Stimulated activated memory B cell treated with anti-CD40 and anti-IgM and Interleukin-4, amounts not matched to agents 10 μg/mL and 1 μg/mL and 100 μg/mL, for 72 hours (primary cell): ENCODE data around the gene ATG9B.
A peak's percentile ranks its signal among the peaks of the same experiment; 100 is the strongest.

Experiments
- ATAC-seq: fragments of 150-1000 bp; cut with Tn5 transposase; 2 replicates; pipeline ENCODE4 v1.10.0; 2021
- H3K27ac Mint-ChIP-seq: one replicate; pipeline ENCODE4 v1.8.0; 2022; ENCODE audit warnings: mild to moderate bottlenecking, mixed read lengths
- H3K27me3 Mint-ChIP-seq: one replicate; pipeline ENCODE4 v1.8.0; 2022; ENCODE audit warnings: mixed read lengths
- H3K36me3 Mint-ChIP-seq: one replicate; pipeline ENCODE4 v1.8.0; 2022; ENCODE audit warnings: mixed read lengths
- H3K4me1 Mint-ChIP-seq: one replicate; pipeline ENCODE4 v1.8.0; 2022; ENCODE audit warnings: mixed read lengths
- H3K4me3 Mint-ChIP-seq: one replicate; pipeline ENCODE4 v1.8.0; 2022; ENCODE audit warnings: mild to moderate bottlenecking, moderate library complexity, mixed read lengths
- H3K9me3 Mint-ChIP-seq: one replicate; pipeline ENCODE4 v1.8.0; 2022; ENCODE audit warnings: mixed read lengths

The ATG9B gene

GRCh38 chr7:151061213-151062110 lies 37.2 kb upstream of the ATG9B start:
- H3K4me1 Mint-ChIP-seq = peaks cover 49% of the 10 kb centered on the region
- H3K36me3 Mint-ChIP-seq = peaks cover 16% of the 10 kb centered on the region
- no peaks in the 10 kb centered on the region for H3K27me3 Mint-ChIP-seq
- ATAC-seq = no peak
- H3K9me3 Mint-ChIP-seq = no peaks in the 10 kb centered on the region
- H3K27ac Mint-ChIP-seq = peak overlapping the region; percentile 86
- peak overlapping the region; percentile 88 for H3K4me3 Mint-ChIP-seq

DNA sequence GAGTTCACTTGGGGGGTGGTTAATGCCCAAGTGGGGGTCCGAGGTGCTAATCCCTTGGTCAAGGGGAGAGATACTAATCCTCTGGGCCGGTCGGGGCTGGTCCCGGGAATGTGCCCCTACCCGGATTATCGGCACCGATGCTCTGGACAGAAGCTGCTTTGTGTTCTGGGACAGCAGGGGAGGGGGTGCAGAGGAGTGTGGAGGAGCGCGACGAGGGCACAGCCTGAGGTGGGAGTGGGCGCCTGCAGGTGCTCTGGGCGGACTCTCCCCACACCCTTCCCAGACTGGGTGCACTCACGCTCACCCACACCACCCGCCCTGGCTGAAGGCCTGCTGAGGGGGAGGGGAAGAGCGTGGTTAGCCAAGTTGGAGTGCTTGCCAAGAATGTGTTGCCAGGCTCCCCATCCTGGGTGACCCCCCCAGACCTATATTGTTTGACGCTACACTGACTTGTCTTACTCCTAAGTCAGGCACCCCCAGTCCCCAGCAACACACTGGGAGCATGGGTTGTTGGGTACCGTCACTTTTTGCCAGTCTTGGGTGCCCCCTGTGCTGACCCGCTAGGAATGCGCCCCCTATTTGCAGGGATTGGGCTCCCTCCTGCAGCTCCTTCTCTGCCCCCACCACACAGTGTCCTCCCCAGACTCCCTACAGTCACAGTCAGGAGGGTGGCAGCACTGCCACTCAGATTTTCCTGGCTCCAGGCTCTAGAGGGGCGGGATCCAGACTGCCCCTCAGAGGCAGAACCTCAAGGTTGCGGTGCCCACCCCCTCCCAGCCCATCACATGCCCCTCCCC lies 36.3 kb upstream of the ATG9B start:
- peak overlapping the region; percentile 86 for H3K27ac Mint-ChIP-seq
- ATAC-seq = no peak
- H3K4me3 Mint-ChIP-seq = peak overlapping the region; percentile 88
- H3K9me3 Mint-ChIP-seq = no peaks in the 10 kb centered on the region
- H3K4me1 Mint-ChIP-seq = peaks cover 50% of the 10 kb centered on the region
- H3K36me3 Mint-ChIP-seq = peaks cover 17% of the 10 kb centered on the region
- no peaks in the 10 kb centered on the region for H3K27me3 Mint-ChIP-seq

DNA sequence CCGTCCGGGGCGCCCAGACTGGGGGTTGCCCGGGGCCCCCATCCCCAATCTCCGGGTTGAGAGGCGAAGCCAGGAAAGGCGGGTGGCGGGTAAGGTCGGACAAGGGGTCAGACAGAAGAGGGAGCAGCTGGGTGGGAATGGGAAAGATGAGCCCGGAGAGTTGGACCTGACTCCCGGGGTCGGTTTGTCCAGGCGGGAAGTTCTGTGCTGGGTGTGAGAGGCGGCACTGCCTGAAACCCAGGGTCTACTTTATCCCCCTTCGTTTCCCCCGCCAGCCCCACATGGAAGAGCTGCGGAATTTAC lies 35.8 kb upstream of the ATG9B start:
- no peak for ATAC-seq
- H3K9me3 Mint-ChIP-seq = no peaks in the 10 kb centered on the region
- H3K4me3 Mint-ChIP-seq = peak overlapping the region; percentile 88
- H3K27me3 Mint-ChIP-seq = no peaks in the 10 kb centered on the region
- peaks cover 14% of the 10 kb centered on the region for H3K36me3 Mint-ChIP-seq
- H3K27ac Mint-ChIP-seq = peak overlapping the region; percentile 86
- H3K4me1 Mint-ChIP-seq = peaks cover 46% of the 10 kb centered on the region

- Mint-ChIP-seq H3K27ac (peak within 1 kb of the TSS; percentile 86), H3K9me3 (no peaks in the 10 kb centered on the region), H3K4me1 (peaks cover 46% of the 10 kb centered on the region), H3K27me3 (no peaks in the 10 kb centered on the region), H3K36me3 (peaks cover 19% of the 10 kb centered on the region), H3K4me3 (peak within 1 kb of the TSS; percentile 88)
- ATAC-seq = peak; percentile 62
These were observed 35.2 kb upstream of the ATG9B start, which contains the start of gene SLC4A2 for GRCh38 chr7:151059367-151060112. SLC4A2 (plus strand) TSS chr7:151059589; CDS start chr7:151061988, 2,399 bp downstream.

DNA sequence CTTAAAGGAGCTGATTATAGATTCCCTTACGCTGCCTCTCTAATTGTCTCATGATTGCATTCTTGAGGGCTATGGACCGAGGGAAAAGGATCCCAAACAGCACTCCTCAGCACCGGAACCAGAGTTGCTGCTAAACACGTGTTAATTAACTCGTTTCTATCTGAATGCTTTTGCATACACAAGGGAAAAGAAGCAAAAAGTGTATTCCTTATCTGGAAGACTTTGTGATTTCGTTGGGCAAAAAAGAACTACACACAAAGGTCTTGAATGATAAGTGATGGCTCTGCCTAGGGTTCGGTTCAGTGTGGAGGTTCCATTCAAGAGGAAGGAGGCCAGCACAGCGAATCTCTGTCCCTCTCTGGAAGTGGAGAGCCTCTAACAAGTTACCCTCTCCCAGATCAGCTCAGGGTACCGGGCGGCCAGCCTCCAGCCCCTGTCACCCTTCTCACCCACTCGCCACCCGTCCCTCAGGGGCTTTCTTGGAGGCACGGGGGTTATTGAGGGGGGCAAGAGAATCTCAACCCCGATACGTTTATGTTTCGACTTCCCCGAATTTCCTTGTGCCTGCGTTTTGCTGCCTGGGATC lies 34.6 kb upstream of the ATG9B start:
- Mint-ChIP-seq H3K9me3 (no peaks in the 10 kb centered on the region), H3K36me3 (peaks cover 20% of the 10 kb centered on the region), H3K27ac (peak overlapping the region; percentile 86), H3K4me1 (peaks cover 46% of the 10 kb centered on the region), H3K27me3 (no peaks in the 10 kb centered on the region), H3K4me3 (peak overlapping the region; percentile 88)
- no peak for ATAC-seq

GRCh38 chr7:151057989-151058780 lies 33.9 kb upstream of the ATG9B start:
- Mint-ChIP-seq H3K9me3 (no peaks in the 10 kb centered on the region), H3K4me1 (peaks cover 46% of the 10 kb centered on the region), H3K27ac (peak overlapping the region; percentile 86), H3K36me3 (peaks cover 23% of the 10 kb centered on the region), H3K4me3 (peak overlapping the region; percentile 88), H3K27me3 (no peaks in the 10 kb centered on the region)
- ATAC-seq = peak; percentile 95

- Mint-ChIP-seq H3K27ac (peak within 1 kb of the TSS; percentile 86), H3K4me1 (peaks cover 46% of the 10 kb centered on the region), H3K9me3 (no peaks in the 10 kb centered on the region), H3K27me3 (peaks cover 5% of the 10 kb centered on the region), H3K4me3 (peak within 1 kb of the TSS; percentile 88), H3K36me3 (peaks cover 28% of the 10 kb centered on the region)
- ATAC-seq = peak; percentile 0
These were observed 33.3 kb upstream of the ATG9B start, which contains the start of gene CDK5 for GRCh38 chr7:151057506-151057988. CDK5 (minus strand) TSS chr7:151057897; CDS start chr7:151057848, 49 bp downstream.

DNA sequence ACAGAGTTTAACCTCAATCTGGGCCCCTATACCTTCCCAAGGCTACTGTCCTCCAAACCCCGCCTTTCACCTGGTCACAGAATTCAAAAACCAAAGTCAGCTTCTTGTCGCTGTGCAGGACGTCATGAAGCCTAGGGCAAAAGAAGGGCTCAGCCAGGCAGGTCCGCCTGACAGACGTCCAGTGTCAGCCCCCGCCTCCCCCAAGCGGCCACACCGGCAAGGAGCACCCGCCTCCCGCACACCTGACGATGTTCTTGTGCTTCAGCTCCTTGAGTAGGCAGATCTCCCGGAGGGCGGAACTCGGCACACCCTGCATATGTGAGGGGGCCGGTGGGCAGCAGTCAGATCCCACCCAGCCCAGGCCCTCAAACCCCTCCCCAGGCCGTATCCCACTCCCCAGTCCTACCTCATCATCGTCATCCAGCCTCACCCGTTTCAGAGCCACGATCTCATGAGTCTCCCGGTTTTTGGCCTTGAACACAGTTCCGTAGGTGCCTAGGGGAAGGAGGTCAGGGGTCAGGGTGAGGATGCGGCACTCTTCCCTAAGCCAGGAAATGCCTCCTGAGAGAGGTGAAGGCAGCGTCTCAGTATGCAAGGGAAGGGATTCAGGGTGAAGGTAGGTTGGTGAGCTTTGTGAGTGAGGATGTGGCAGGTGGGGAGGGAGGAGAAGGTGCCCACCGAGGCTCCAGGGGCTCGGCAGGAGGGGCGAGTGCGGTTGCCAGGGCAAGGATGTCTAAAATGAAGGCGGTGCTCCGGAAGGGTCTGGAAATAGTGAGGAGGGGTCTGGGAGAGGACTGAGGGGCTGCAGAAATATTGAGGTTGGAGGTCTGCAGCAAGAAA lies 32.6 kb upstream of the ATG9B start:
- H3K4me3 Mint-ChIP-seq = peak overlapping the region; percentile 88
- peaks cover 11% of the 10 kb centered on the region for H3K27me3 Mint-ChIP-seq
- peaks cover 45% of the 10 kb centered on the region for H3K4me1 Mint-ChIP-seq
- peak overlapping the region; percentile 86 for H3K27ac Mint-ChIP-seq
- H3K36me3 Mint-ChIP-seq = peaks cover 31% of the 10 kb centered on the region
- H3K9me3 Mint-ChIP-seq = no peaks in the 10 kb centered on the region
- ATAC-seq = no peak

GRCh38 chr7:151056283-151056665 lies 32.0 kb upstream of the ATG9B start:
- H3K36me3 Mint-ChIP-seq = peaks cover 31% of the 10 kb centered on the region
- H3K27me3 Mint-ChIP-seq = peaks cover 16% of the 10 kb centered on the region
- peaks cover 44% of the 10 kb centered on the region for H3K4me1 Mint-ChIP-seq
- no peaks in the 10 kb centered on the region for H3K9me3 Mint-ChIP-seq
- H3K4me3 Mint-ChIP-seq = peak overlapping the region; percentile 88
- H3K27ac Mint-ChIP-seq = no peak overlapping the region
- ATAC-seq = no peak

GRCh38 chr7:151053751-151054150 lies 29.5 kb upstream of the ATG9B start:
- ATAC-seq = no peak
- Mint-ChIP-seq H3K4me1 (peaks cover 25% of the 10 kb centered on the region), H3K9me3 (no peaks in the 10 kb centered on the region), H3K27me3 (peaks cover 27% of the 10 kb centered on the region), H3K4me3 (no peak overlapping the region), H3K27ac (no peak overlapping the region), H3K36me3 (peaks cover 31% of the 10 kb centered on the region)

DNA sequence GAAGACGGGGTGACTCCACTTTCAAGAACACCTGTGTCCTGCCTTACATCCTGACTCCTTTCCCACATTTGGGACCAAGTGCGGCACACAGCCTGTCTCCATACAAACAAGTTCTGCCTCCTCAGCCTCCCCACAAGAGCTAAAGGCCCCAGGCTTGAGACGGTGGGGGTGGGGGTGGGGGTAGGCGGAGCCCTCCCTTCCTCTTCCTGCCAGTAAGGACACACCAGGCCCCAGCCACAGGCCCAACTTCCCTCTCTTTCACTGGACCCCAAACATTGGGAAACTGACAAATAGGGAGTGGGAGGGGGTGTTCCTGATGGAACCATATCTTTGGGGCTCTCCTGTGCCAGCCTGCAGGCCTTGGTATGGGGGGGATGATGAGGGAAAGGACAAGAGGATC lies 28.8 kb upstream of the ATG9B start:
- ATAC-seq = no peak
- H3K4me3 Mint-ChIP-seq = no peak overlapping the region
- peaks cover 27% of the 10 kb centered on the region for H3K27me3 Mint-ChIP-seq
- H3K27ac Mint-ChIP-seq = no peak overlapping the region
- H3K4me1 Mint-ChIP-seq = peaks cover 23% of the 10 kb centered on the region
- H3K36me3 Mint-ChIP-seq = peaks cover 31% of the 10 kb centered on the region
- H3K9me3 Mint-ChIP-seq = no peaks in the 10 kb centered on the region

DNA sequence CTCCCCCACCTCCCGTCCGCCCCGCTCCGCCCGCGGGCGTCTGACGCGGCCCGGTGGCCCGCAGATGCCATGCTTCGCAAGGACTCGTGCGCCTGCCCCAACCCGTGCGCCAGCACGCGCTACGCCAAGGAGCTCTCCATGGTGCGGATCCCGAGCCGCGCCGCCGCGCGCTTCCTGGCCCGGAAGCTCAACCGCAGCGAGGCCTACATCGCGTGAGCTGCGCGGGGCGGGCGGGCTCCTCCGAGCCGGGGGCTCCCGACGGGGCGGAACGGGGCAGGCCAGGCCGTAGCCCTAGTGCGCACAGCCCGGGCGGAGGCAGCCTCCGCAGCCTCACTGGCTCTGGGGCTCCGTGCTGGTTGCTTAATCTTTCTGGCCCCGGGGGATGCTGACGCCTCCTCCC lies 26.8 kb upstream of the ATG9B start:
- Mint-ChIP-seq H3K36me3 (peaks cover 31% of the 10 kb centered on the region), H3K4me3 (no peak overlapping the region), H3K27ac (no peak overlapping the region), H3K27me3 (peaks cover 27% of the 10 kb centered on the region), H3K4me1 (peaks cover 10% of the 10 kb centered on the region), H3K9me3 (no peaks in the 10 kb centered on the region)
- peak; percentile 14 for ATAC-seq

DNA sequence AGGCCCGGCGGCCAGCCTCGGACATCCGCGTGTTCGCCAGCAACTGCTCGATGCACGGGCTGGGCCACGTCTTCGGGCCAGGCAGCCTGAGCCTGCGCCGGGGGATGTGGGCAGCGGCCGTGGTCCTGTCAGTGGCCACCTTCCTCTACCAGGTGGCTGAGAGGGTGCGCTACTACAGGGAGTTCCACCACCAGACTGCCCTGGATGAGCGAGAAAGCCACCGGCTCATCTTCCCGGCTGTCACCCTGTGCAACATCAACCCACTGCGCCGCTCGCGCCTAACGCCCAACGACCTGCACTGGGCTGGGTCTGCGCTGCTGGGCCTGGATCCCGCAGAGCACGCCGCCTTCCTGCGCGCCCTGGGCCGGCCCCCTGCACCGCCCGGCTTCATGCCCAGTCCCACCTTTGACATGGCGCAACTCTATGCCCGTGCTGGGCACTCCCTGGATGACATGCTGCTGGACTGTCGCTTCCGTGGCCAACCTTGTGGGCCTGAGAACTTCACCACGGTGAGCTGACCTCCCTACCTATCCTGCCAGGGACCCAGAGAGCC lies 24.7 kb upstream of the ATG9B start:
- peaks cover 27% of the 10 kb centered on the region for H3K27me3 Mint-ChIP-seq

More for the DNA sequence above, 24.7 kb upstream of the ATG9B start:
- H3K4me3 Mint-ChIP-seq = no peak overlapping the region
- H3K4me1 Mint-ChIP-seq = peaks cover 10% of the 10 kb centered on the region
- no peaks in the 10 kb centered on the region for H3K9me3 Mint-ChIP-seq
- ATAC-seq = no peak
- peaks cover 21% of the 10 kb centered on the region for H3K36me3 Mint-ChIP-seq
- no peak overlapping the region for H3K27ac Mint-ChIP-seq
